NK-92 (cell line): ENCODE data around the gene GRIA1.

ENCODE experiments used
- DNase-seq: peaks from one replicate; lab custom pipeline; 2025; ENCODE audit not compliant: unreplicated experiment; lab: John Stamatoyannopoulos, UW

The GRIA1 gene

DNA sequence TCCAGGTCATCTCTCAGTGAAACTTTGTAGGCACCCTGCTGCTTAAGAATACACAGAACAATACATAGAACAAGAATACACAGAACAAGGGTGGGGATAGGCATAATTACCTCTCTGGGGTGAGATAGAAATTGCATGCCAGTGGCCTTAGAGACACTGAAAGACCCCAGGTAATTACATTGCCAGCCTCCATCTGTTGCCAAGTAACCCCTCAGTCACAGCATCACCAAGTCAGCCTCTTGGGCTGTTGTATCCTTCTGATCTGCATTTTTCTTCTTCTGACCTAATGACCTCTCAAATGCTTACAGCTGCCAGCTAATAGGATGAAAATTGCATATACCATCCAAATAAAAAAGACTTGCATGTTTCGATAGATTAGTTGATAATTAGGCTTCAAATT lies 167.7 kb downstream of the GRIA1 start:
- DNase-seq: no peak

- DNase-seq: no peak
These were observed 168.1 kb downstream of the GRIA1 start for GRCh38 chr5:153658606-153659005.

DNA sequence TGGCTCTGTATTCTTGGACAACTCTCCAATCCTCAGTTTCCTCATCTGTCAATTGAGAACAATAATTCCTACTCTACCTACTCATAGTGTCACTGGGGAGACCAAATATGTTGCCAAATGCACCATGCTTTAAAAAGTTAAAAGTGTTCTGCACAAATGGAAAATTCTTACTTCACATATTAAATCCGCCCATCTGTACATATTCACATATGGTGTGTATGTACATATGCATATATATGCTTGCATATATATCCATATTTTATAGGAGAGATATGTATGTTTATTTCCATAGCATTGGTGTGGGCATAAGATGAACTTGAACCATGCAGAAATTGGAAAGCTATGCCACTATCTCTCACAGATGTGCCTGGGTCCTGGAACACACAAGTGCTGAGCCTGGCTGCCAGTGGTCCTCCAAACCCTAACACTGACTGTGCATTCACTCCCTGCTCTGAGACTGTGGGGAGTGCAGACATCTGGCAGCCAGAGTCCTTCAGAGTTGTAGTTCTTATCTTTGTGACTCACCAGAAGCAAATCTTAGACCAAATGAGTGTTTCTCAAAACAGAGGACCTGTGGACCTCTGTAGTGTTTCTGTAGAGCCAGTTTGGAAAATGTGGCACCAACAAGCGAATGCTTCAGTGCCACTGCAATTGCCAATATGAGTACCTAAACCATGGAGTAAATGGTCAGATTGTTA lies 168.7 kb downstream of the GRIA1 start:
- no peak for DNase-seq

DNA sequence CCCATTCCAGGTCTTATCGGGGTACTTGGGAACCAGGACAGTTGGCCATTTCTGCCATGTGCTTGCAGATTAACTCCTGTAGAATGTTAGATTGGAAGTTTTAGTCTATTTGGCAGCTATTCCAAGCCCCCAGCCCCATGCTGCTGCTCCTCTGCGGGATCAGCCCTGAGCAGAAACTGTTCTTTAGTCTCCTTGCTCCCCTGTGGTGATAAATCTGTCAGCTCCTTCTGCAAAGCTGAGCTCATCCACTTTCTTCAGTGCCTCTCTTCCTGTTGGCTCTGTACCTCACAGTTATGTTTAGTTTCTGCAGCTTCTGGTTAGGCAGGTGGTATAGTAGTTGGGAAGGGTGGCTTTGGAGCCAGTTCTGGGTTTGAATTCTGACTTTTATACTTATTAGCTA lies 170.4 kb downstream of the GRIA1 start:
- no peak for DNase-seq

GRCh38 chr5:153661897-153662296 lies 171.4 kb downstream of the GRIA1 start:
- no peak for DNase-seq

GRCh38 chr5:153670101-153670500 lies 179.6 kb downstream of the GRIA1 start:
- DNase-seq: no peak

- no peak for DNase-seq
These were observed 181.3 kb downstream of the GRIA1 start for GRCh38 chr5:153671653-153672346.

DNA sequence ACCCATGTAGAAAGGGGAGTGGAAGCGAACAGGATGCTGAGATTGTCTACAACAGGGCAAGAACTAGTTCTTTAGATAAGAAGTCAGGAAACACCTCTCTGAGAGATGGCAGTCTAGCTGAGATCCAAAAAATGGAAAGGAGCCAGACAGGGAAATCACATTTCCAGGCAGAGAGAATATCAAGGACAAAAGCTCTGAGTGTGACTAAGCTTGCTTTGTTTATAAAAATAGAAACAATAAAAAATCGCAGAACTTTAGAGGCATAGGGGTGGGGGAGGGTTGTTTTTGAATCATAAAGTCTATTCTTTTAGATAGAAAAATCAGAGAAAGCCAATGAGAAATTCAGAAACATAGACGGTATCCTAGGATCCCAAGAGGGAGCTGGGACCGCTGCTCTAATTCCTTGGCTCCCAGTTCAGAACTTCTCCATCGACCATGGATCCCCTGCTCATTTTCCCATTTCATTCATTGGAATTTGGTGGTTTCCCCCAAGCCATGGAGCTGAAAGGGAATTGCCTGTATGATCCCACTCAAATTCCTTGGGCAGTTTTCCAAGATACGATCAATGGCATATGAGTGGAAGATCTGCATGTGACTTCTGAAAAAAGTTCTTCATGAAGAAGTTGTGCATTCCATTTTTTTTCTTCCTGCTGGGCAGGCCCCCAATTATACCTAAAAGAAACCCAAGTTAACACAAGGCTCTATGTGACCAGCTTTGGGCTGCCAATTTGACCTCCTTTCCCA lies 182.0 kb downstream of the GRIA1 start:
- no peak for DNase-seq

GRCh38 chr5:153674356-153674755 lies 183.9 kb downstream of the GRIA1 start:
- no peak for DNase-seq

DNA sequence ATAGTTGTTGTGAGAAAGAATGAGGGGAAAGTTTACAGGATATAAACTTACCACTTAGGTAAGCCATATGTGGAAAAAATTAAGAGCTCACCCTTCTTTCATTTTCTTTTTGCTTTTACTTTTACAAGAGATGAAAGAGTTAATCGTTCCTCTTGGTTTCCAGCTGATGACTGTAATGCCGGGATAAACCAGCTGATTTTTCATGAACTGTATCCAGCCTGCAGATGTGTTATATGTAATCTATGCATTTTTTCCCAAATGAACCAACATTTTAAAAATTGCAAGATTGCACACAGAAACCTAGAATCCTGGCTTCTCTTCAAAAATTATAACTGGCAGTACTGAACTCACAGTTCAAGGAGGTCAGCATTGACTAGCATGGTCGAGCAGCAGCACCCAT lies 185.9 kb downstream of the GRIA1 start:
- DNase-seq: no peak

DNA sequence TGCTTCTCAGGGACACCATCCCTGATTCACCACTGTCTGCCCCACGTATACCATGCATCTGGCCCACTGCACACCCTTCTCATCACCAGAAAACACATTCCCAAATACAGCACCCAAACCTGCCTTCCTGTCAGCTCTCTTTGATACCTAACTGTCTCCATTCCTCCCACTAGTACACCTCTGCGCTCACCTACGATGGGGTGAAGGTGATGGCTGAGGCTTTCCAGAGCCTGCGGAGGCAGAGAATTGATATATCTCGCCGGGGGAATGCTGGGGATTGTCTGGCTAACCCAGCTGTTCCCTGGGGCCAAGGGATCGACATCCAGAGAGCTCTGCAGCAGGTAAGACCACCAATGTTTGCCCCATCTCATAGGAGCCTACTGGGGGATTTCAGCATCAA lies 186.4 kb downstream of the GRIA1 start:
- DNase-seq: no peak

DNA sequence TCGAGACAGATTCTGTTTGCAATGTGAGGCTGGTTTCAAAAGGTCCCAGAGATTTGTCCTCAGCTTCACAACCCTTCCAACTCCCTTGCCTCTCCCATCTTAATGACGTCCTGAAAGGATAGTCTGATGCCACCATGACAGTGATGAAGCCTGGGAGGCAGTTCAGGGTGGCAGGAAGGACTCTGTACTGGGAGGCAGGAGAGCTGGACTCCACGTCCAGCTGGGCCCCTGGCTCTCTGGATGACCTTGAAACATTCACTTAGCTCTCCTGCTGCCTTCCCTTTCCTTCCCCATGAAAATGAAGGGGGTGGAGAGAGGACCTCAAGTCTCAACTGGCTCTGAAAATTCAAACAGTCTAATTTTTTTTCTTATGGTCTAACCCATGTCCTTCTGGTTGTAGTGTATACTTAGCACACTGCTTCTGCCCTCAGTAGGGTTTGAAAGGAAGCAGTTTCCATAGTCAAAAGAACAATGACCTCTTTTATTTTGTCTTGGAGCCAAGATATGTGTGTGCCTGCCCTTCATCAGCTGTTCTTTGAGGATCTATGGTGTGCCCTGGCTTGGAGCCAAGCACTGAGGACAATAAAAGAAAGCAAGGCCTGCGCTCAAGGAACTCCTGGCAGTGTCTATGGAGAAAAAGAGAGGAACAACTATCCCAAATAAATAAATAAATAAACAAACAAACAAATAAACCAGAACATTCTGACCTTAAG lies 188.3 kb downstream of the GRIA1 start:
- DNase-seq: no peak

GRCh38 chr5:153690236-153690635 lies 199.8 kb downstream of the GRIA1 start:
- no peak for DNase-seq

DNA sequence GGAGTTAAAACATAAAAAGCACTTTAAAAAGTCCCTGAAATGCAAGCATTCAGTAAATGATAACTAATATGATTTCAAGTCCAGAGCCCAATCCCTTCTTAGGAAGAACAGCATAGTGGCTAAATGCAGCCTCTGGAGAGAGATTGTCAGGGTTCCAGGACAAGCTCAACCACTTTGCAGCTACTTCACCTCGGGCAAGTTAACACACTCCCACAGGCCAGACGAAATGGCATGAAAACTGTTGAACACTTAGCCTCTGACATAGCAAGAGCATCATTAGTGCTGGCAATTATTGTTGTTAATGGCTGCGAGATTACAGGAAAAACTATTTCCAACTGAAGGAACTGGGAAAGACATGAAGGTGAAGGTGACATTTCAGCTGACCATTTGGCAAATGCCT lies 205.8 kb downstream of the GRIA1 start:
- DNase-seq: no peak

DNA sequence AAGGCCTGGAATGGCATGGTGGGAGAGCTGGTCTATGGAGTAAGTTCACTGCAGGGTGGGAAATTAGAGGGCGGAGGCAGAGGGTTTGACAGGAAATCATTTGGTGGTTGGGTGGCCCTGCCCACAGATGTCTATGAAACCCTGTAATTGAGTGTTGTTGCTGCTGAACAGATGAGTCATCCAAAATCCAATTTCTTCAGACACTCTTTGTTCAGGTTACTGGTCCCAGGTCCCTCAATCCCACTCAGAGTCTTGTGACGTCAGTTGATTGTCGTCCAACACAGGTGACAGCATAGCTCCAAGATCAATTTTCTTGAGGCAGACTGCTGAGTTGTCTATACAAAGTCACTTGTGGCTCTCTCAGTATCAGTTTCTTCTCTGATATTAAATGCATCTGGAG lies 208.6 kb downstream of the GRIA1 start:
- DNase-seq: no peak

DNA sequence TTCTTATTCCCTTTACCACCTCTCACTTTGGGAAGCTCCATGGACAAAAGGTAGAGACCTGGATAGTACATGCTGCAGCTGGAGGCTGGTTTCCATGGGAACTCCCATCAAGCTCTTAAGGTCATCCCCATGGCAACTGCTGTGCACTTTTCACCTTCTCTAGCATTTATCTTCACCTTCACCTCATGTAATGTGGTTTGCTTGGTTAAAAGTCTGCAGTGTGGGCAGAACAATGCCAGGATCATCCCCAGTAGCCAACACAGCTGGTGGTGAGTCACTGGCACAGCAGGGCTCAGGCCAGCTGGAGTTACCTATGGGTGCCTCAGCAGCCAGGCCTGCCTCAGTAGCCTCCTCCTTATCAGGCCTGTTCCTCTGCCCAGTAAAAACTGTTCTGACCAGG lies 210.5 kb downstream of the GRIA1 start:
- no peak for DNase-seq

GRCh38 chr5:153702265-153702664 lies 211.8 kb downstream of the GRIA1 start:
- DNase-seq: no peak

DNA sequence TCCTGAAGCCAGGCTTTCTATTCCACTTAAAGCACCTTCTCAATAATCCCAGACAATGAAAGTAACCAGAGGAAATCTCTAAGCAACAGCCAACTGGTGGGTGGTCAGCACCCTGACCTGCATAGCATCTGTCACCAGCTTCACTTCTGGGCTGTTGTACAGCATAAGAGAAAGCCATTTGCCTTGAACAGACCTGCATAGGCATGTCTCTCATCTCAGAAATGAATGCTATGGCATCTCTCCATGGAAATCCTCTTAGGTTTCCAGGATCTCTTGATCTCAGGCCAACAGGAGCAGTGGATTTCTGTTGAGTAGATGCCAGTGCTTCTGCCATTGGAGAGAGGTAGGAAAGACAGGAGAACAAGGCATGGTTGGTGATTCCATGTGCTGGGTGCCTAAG lies 213.6 kb downstream of the GRIA1 start:
- DNase-seq: no peak

- no peak for DNase-seq
These were observed 217.2 kb downstream of the GRIA1 start for GRCh38 chr5:153707626-153708025.

- DNase-seq: no peak
These were observed 221.3 kb downstream of the GRIA1 start for GRCh38 chr5:153711755-153712154.

DNA sequence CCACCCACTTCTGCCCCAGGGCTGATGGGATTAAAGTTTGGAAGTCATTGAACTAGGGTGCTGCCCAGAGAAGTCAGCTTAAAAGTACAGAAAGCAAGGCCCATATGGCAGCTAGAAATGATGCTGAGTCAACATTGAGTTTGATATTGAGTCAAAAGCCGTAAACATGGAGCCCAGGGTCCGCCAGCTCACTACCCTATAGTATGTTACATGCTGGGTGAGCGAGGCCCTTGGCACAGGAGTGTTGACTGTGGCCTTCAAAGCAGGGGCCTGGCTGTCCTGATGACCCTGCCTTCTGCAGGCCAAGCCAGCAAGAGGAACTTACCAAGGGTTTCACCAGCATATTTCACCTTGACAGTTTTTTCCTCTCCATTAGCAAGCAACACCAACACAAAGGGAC lies 222.5 kb downstream of the GRIA1 start:
- no peak for DNase-seq

DNA sequence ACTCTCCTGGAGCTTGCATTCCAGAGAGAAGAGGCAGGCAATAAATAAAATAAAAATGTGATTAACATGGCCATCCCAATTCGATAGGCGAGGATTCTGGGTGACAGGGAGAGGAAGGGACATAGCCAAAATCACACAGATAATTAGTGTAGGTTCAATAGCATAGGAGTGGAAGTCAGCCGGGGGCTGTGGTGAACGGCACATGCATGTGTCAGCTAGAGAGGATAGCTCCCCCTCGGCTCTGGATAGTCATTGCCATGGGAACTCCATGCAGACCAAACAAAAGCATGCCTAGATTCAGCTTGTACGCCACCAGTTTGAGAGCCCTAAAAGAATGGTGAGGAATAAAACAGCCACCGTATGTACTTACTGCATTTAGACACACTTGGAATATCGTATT lies 223.5 kb downstream of the GRIA1 start:
- DNase-seq: no peak
